DOHH2 (cell line): ENCODE results near the gene POR.

Source experiments
- H3F3A ChIP-seq: fragments of 200-600 bp; sonication (generic), shearing (Covaris generic); 2 replicates; pipeline ENCODE4 v1.6.0; 2016; ENCODE audit warnings: antibody characterized with exemption, mild to moderate bottlenecking; ENCODE audit not compliant: control insufficient read depth, insufficient read depth
- H3K27ac ChIP-seq: fragments of 200-600 bp; sonication (generic); 2 replicates; pipeline ENCODE4 v1.5.1; 2014; ENCODE audit warnings: low read depth, mild to moderate bottlenecking, low read length, moderate library complexity
- H3K27me3 ChIP-seq: fragments of 200-600 bp; sonication (generic); 2 replicates; pipeline ENCODE4 v1.6.1; 2014; ENCODE audit warnings: mild to moderate bottlenecking, low read length, mixed read lengths; ENCODE audit not compliant: control insufficient read depth
- H3K36me3 ChIP-seq: fragments of 200-600 bp; sonication (generic); 2 replicates; pipeline ENCODE4 v1.6.1; 2014; ENCODE audit warnings: mild to moderate bottlenecking, low read length, moderate library complexity, mixed read lengths; ENCODE audit not compliant: control insufficient read depth
- H3K4me1 ChIP-seq: fragments of 200-600 bp; sonication (generic); 2 replicates; pipeline ENCODE4 v1.6.1; 2014; ENCODE audit warnings: mild to moderate bottlenecking, low read length, mixed read lengths; ENCODE audit not compliant: control insufficient read depth
- H3K4me2 ChIP-seq: fragments of 200-600 bp; sonication (generic); 2 replicates; pipeline ENCODE4 v1.6.0; 2014; ENCODE audit warnings: mild to moderate bottlenecking, low read length, moderate library complexity
- H3K4me3 ChIP-seq: fragments of 200-600 bp; sonication (generic); 2 replicates; pipeline ENCODE4 v1.5.1; 2014; ENCODE audit warnings: mild to moderate bottlenecking, low read length, mixed read lengths
- H3K79me2 ChIP-seq: fragments of 200-600 bp; sonication (generic); 2 replicates; pipeline ENCODE4 v1.6.1; 2014; ENCODE audit warnings: mild to moderate bottlenecking, low read length, mixed read lengths; ENCODE audit not compliant: control insufficient read depth
- H3K9me2 ChIP-seq: fragments of 200-600 bp; sonication (generic); replicated peaks from 2 replicates; pipeline ENCODE4 v1.6.1; 2014; ENCODE audit warnings: mild to moderate bottlenecking, low read length, mixed read lengths; ENCODE audit not compliant: control insufficient read depth
- H3K9me3 ChIP-seq: fragments of 200-600 bp; sonication (generic); 2 replicates; pipeline ENCODE4 v1.6.1; 2014; ENCODE audit warnings: antibody characterized with exemption, low read length, mixed read lengths; ENCODE audit not compliant: control insufficient read depth, insufficient read depth
- H4K20me1 ChIP-seq: fragments of 200-600 bp; sonication (generic); 2 replicates; pipeline ENCODE4 v1.6.0; 2014; ENCODE audit warnings: low read depth, mild to moderate bottlenecking, antibody characterized with exemption, low read length, moderate library complexity; ENCODE audit not compliant: control insufficient read depth, insufficient read depth
- EZH2phosphoT487 ChIP-seq: fragments of 200-600 bp; sonication (generic); IDR thresholded peaks from 2 replicates; pipeline ENCODE4 v1.6.1; 2017; ENCODE audit warnings: borderline replicate concordance, mild to moderate bottlenecking, antibody characterized with exemption, low read length, moderate library complexity, mixed read lengths
- TF ChIP-seq, protein P1 (sequence below): fragments of 200-600 bp; sonication (generic); IDR thresholded peaks from one replicate; pipeline ENCODE4 v1.5.1; 2014; ENCODE audit warnings: antibody characterized with exemption, mild to moderate bottlenecking, low read depth, low read length; ENCODE audit not compliant: poor library complexity, severe bottlenecking

POR gene

DNA sequence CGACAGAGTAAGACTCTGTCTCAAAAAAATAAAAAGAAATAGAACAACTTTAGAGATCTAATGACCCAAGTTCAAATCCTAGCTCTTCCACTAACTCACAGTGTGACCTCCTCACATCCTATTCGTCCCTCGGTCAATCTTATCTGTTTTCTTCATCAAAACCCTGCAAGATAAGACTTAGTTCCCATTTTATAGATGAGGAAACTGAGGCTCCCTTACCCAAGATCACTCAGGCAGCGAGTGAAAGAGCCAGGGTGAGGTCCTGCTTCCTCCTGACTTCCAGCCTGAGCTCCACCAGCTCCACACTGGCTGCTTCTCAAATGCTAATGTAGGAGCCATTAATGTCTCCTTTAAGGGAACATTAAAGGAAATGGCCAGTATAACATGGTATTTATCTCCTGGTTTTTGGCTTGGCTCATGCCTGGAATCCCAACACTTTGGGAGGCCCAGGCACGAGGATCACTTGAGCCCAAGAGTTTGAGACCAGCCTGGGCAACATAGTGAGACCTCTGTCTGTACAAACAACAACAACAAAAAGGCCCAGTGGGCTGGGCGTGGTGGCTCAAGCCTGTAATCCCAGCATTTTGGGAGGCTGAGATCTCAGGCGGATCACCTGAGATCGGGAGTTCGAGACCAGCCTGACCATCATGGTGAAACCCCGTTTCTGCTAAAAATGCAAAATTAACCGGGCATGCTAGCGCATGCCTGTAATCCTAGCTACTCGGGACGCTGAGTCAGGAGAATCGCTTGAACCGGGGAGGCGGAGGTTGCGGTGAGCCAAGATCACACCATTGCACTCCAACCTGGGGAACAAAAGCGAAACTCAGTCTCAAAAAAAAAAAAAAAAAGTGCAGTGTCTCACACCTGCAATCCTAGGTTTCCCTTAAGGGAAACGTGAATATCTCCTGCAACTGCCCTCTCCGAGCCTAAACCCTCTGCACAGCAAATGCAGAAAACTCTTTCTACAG, 39.6 kb upstream of the POR start:
- H3K27me3 ChIP-seq: no peaks in the 10 kb centered on the region; the same call in 1 of the 2 replicates
- no peak overlapping the region for H3K4me2 ChIP-seq
- peaks cover 19% of the 10 kb centered on the region for H3K4me1 ChIP-seq
- no peak overlapping the region for H3K4me3 ChIP-seq
- H3K9me2 ChIP-seq: no peaks in the 10 kb centered on the region
- peaks cover 2% of the 10 kb centered on the region; the same call in 1 of the 2 replicates for H3K36me3 ChIP-seq
- TF ChIP-seq, protein P1, sequence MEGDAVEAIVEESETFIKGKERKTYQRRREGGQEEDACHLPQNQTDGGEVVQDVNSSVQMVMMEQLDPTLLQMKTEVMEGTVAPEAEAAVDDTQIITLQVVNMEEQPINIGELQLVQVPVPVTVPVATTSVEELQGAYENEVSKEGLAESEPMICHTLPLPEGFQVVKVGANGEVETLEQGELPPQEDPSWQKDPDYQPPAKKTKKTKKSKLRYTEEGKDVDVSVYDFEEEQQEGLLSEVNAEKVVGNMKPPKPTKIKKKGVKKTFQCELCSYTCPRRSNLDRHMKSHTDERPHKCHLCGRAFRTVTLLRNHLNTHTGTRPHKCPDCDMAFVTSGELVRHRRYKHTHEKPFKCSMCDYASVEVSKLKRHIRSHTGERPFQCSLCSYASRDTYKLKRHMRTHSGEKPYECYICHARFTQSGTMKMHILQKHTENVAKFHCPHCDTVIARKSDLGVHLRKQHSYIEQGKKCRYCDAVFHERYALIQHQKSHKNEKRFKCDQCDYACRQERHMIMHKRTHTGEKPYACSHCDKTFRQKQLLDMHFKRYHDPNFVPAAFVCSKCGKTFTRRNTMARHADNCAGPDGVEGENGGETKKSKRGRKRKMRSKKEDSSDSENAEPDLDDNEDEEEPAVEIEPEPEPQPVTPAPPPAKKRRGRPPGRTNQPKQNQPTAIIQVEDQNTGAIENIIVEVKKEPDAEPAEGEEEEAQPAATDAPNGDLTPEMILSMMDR: no peak
- TF ChIP-seq EZH2phosphoT487: no peak
- H4K20me1 ChIP-seq: no peaks in the 10 kb centered on the region
- no peaks in the 10 kb centered on the region for H3K9me3 ChIP-seq
- no peak overlapping the region for H3K27ac ChIP-seq
- H3K79me2 ChIP-seq: peaks cover 12% of the 10 kb centered on the region
- no peaks in the 10 kb centered on the region for H3F3A ChIP-seq

DNA sequence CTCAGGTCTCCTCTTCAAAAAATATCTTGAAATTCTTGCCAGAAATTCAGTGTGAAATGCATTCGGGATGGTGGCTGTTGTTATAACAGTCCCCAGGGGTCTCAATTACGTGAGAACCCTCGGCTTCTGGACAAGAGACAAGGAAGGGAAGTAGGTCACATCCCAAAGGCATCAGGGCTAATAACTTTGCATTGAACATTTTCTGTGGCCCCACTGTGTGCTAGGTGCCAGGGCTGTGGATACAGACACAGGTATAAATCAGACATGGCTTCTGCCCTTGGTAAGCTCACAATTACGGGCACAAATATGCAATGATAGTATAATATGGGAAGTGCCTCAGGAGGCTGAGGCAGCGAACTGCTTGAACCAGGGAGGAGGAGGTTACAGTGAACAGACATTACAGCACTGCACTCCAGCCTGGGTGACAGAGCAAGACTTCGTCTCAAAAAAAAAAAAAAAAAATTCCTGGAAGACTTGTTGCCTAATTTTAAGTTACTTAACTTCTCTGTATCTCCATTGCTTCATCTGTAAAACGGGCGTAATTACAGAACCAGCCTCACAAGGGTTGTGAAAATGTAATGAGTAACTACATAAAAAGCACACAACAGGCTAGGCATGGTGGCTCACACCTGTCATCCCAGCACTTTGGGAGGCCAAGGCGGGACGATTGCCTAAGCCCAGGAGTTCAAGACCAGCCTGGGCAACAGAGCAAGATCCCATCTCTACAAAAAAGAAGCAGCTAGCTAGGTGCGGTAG, 38.7 kb upstream of the POR start:
- H3K27ac ChIP-seq: no peak overlapping the region
- H3K9me2 ChIP-seq: no peaks in the 10 kb centered on the region
- H3K9me3 ChIP-seq: no peaks in the 10 kb centered on the region
- no peak overlapping the region for H3K4me3 ChIP-seq
- no peak overlapping the region for H3K4me2 ChIP-seq
- no peaks in the 10 kb centered on the region for H4K20me1 ChIP-seq
- H3K4me1 ChIP-seq: peaks cover 19% of the 10 kb centered on the region
- peaks cover 13% of the 10 kb centered on the region for H3K79me2 ChIP-seq
- peaks cover 6% of the 10 kb centered on the region for H3K36me3 ChIP-seq
- no peaks in the 10 kb centered on the region for H3F3A ChIP-seq
- no peaks in the 10 kb centered on the region; the same call in 1 of the 2 replicates for H3K27me3 ChIP-seq
- TF ChIP-seq, protein P1: no peak
- TF ChIP-seq EZH2phosphoT487: no peak

DNA sequence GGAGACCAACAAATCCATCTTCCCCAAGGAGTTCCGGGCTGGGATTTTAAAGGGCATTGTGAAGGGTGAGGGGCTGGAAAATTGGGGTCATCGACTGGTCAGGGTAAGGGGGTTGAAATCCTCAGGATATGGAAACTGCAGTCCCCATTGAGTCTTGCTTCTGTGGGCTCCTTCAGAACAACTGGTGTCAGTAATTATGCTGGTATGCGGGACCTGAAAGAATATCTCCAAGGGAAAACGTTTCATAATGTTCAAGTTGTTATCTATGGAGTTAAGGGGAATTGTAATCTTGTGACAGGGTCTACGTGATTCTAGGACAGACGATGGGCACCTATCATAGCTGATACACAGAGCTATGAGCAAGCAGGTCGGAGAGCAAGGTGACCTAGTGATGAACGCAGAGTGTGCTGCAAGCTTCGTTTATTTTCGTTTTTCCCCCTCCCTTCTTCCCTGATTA, 36.6 kb upstream of the POR start:
- no peak for TF ChIP-seq EZH2phosphoT487
- TF ChIP-seq, protein P1: no peak
- Histone ChIP-seq H3F3A (no peaks in the 10 kb centered on the region), H3K4me2 (peak overlapping the region; percentile 81), H3K79me2 (peaks cover 13% of the 10 kb centered on the region), H3K9me3 (no peaks in the 10 kb centered on the region), H3K27ac (no peak overlapping the region), H3K36me3 (peaks cover 22% of the 10 kb centered on the region), H3K9me2 (no peaks in the 10 kb centered on the region), H3K4me3 (peak overlapping the region; percentile 76), H3K27me3 (no peaks in the 10 kb centered on the region), H4K20me1 (no peaks in the 10 kb centered on the region), H3K4me1 (peaks cover 19% of the 10 kb centered on the region)
